ENCODE measurements around the gene LRP2.

The LRP2 gene

GRCh38 chr2:169116327-169116726 is 246.0 kb downstream of the LRP2 start:
- no peak for DNase-seq

DNA sequence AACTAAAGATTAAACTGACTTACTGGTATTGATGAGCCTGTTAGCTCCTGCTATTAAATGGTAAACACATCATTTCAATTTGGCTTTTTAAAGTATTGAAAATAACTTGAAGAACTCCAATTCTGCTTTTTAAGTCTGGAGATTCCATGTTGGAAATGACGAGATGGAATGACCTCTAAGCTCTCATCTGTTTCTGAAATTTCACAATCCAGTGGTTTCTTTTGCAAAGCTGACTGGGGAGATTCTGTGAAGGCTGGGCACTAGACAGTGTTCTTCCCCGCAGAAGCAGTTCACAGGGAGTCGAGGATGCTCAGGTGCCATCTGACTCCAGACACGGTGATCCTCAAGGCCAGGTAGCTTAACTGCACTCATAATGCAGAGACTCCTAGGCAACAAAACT is 248.3 kb downstream of the LRP2 start:
- DNase-seq = no peak

DNA sequence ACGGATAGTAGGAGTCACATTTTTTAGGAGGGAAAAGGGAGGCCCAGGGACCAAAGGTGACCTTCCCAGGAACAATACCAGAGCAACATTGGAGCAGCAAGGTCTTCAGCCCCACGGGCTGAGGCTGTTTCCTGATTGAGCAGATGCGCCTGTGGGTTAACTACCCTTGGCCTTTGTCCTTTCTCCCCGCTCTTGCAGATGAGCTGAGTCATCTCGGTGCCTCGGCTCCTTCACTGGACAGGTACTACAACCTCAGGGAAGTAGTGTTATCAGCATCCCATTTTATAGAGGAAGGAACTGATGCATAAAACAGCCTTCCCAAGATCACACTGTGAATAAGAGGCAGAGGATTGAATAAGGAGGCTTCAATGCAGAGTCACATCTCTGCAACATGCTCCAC is 249.5 kb downstream of the LRP2 start:
- no peak for DNase-seq

DNA sequence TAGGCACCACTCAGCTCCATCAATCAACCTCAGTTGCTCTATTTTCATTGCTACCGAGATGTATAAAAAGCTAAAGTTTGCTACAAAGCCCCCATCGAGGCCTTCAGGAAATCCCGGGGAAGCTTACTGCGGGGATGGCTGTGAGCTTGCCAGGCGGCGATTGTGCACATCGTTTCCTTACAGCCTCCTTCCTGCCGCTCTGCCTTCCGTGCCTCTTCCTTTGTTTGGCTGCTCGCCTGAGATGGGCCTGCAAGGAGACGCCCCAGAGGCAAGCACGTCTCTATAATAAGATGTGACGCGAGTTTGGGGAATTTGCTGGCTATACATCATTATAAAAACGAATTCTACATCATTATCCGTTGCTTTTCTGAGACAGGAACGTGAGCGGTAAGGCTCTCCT is 251.4 kb downstream of the LRP2 start:
- DNase-seq = no peak

- no peak for DNase-seq
These were observed 251.9 kb downstream of the LRP2 start for GRCh38 chr2:169110419-169110818.

DNA sequence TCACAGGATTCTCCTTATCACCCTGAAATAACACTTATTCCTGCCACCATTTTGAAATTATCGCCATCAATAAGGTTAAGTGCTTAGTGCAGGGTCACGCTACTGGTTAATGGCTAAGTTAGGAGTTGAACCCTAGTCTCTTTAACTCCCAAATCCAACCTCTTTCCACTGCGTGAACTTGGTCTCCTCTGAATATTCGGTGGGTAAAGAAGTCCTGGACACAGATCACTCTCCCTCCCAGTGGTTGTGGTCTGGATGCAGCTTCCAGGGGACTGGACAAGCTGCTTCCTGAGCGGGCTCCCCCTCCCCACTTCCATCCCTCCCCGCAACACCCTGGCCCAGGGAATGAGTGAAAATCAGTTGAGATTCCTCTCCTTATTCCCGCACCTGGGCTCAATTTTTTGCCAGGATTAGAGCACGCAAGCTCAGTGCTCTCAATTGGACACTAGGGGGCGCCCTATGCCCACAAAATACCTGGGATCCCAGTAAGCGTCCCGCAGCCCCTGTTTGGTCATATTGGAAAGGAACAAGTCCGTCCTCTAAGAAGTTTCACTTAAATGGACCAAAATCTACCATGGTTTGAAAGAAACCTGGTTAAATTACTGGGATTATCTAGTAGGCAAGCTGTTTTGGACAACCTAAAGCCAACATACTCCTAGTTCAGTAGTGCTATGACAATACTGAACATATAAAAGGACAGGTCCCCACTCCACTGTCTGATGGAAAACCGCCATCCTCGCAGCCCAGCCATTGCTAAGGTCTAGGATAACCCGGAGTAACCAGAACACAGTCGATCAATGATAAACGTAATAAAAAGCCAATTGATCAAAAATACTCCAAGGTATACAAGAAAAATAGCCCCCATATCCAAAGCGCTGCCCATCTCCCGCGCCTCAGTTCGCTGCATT is 252.6 kb downstream of the LRP2 start:
- peak; percentile 71 for DNase-seq

DNA sequence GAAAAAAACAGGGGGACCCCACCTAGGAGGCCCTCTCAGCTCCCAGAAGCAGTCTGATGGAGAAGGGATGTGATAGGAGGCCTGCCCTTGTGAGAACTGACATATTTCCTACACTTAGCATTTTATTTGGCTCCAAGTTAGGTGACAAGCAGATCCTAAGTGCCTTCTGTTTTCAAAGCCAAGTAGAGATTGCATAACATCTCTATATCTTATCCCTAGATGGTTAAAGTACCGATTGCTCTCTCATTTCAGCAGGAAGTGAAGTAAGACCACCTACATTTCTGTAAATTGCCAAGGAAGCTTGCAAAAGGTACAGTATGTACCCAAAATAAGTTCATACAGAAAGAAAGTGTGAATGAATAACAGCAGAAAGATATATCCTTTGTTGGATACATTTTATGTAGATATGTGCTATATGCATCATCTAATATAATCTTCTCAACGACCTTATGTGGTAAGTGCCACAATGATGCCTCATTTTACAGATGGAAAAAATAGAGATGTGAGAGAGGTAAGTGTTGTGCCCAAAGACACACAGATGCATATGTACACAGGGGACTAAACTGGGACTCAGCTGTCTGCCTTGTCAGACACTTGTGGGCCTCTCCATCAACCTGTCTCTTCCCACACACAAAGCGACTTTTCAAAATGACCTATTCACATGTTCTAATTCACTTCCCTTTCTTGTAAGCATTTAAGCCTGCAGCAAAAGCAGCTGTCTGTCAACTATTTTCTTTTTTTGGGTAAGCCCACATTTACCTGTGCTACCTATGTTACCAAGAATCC is 254.0 kb downstream of the LRP2 start:
- no peak for DNase-seq

- no peak for DNase-seq
These were observed 254.7 kb downstream of the LRP2 start for GRCh38 chr2:169107645-169108044.

- DNase-seq = no peak
These were observed 255.5 kb downstream of the LRP2 start for GRCh38 chr2:169106563-169107545.

- DNase-seq = no peak
These were observed 256.2 kb downstream of the LRP2 start for GRCh38 chr2:169106134-169106533.

DNA sequence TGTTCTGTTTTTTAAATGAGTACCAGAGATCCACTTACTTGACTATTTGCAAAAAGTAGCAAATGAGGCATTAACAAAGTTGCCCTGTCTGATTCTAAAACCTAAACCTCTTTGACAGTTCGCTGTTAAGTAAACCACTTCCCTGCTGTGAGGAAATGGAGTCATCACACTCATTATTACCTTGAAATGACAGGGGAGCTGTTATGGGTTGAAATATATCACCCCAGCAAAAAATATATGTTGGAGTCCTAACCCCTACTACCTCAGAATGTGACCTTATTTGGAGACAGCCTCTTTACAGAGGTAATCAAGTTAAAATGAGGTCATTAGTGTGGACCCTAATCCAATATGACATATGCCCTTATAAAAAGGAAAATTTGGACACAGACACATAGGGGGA is 256.9 kb downstream of the LRP2 start:
- DNase-seq = no peak

GRCh38 chr2:169104848-169105247 is 257.5 kb downstream of the LRP2 start:
- DNase-seq = no peak

- DNase-seq = no peak
These were observed 266.7 kb downstream of the LRP2 start for GRCh38 chr2:169095621-169096105.

DNA sequence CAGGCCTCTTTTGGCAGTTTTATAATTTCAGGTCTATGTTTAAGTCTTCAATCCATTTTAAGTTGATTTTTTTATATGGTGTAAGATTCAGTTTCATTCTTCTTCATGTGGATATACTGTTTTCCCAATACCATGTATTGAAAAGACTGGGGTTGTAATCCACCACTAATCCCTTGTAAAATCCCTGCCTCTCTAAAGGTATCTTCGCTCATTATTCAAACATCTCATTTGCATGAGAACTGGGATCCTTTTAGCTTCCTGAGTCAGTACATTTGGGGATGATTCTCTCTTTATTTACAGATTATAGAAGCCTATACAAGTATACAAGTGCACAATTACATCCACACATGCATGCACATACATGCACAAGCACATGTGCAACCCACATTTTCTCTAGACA is 267.7 kb downstream of the LRP2 start:
- DNase-seq = no peak

- no peak for DNase-seq
These were observed 268.8 kb downstream of the LRP2 start for GRCh38 chr2:169093535-169093934.

DNA sequence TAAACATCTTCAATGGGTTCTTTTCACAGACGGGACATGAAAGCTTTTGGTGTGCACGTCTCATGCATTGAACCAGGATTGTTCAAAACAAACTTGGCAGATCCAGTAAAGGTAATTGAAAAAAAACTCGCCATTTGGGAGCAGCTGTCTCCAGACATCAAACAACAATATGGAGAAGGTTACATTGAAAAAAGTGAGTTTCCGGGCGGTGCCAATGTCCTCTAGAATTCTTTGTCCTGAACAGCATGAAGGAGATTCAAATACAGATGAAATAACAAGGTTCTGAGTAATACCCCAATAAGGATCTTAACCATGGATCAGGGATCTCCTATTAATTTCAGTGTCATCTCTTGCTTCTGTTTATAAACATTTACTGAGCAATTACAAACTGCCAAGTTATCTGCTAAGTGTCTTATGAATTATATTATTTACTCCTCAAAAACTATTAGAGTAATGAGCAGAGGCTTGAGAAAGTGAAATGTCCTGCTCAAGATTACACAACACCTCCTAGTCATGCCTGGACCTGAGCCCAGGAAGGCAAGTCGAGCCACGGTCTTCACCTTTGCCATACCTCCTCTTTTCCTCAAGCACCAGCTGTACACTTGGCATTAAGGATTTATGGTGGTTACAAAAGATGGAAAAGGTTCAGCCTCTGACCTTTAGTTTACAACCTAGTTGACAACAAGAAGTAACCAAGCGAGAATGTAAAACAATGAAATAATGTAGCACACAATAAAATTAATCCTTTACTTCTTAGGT is 270.4 kb downstream of the LRP2 start:
- DNase-seq = no peak

- DNase-seq = no peak
These were observed 271.1 kb downstream of the LRP2 start for GRCh38 chr2:169091256-169091655.

GRCh38 chr2:169090133-169090820 is 272.1 kb downstream of the LRP2 start:
- DNase-seq = no peak

- DNase-seq = no peak
These were observed 273.2 kb downstream of the LRP2 start for GRCh38 chr2:169089182-169089581.

- no peak for DNase-seq
These were observed 274.5 kb downstream of the LRP2 start for GRCh38 chr2:169087757-169088379.
